ENCODE data around the gene TOMM70. TPM values are rescaled to one million over a fixed set of nuclear protein-coding genes. Genes with fewer than 3 reads are reported as not detected.
"Not testable (repeated sequence)": the region's sequence is repeated elsewhere in the genome, so short reads cannot be mapped to it uniquely, and the experiment has no call there.

TOMM70 gene
- total RNA-seq, 1 donor from 2014 or later, result 54.4 TPM

GRCh38 chr3:100348727-100349126 is 52.2 kb downstream of the TOMM70 start:
- intact Hi-C loops (cut with micrococcal nuclease), result no loop called here
- peaks cover 5% of the 10 kb centered on the region for H3K4me1 Mint-ChIP-seq (ENCODE audit: low read depth)
- no peak overlapping the region for H3K4me3 Mint-ChIP-seq (ENCODE audit: low read depth)
- H3K27me3 Mint-ChIP-seq (ENCODE audit: low read depth), result no peaks in the 10 kb centered on the region
- H3K36me3 Mint-ChIP-seq (ENCODE audit: low read depth), result peaks cover 81% of the 10 kb centered on the region
- no peak for DNase-seq (ENCODE audit: low spot score)
- H3K27ac Mint-ChIP-seq, result no peak overlapping the region
- no peaks in the 10 kb centered on the region for H3K9me3 Mint-ChIP-seq

DNA sequence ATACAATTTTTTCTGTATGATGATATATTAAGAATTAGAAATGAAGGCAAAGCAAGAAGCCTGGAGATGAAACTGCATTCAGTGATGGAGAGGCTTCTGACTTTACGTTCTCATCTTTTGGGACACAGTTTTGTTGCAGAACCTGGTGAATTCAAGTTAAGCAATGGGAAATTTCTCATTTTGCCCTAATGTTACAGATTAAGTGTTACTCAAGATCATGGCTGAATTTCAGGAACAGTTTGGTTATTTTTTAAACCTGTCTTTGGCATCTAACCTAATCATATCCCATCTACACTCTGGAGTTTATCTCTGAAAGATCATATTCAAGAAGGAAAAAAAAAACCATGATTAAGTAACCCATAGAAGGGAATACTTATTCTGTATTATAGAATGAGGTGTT is 60.4 kb downstream of the TOMM70 start:
- Mint-ChIP-seq H3K4me3 (ENCODE audit: low read depth) (no peak overlapping the region), H3K27ac (no peak overlapping the region), H3K9me3 (peaks cover 4% of the 10 kb centered on the region), H3K4me1 (ENCODE audit: low read depth) (peaks cover 21% of the 10 kb centered on the region), H3K27me3 (ENCODE audit: low read depth) (no peaks in the 10 kb centered on the region), H3K36me3 (ENCODE audit: low read depth) (peaks cover 53% of the 10 kb centered on the region)
- intact Hi-C loops (cut with micrococcal nuclease), result no loop called here
- no peak for DNase-seq (ENCODE audit: low spot score)

DNA sequence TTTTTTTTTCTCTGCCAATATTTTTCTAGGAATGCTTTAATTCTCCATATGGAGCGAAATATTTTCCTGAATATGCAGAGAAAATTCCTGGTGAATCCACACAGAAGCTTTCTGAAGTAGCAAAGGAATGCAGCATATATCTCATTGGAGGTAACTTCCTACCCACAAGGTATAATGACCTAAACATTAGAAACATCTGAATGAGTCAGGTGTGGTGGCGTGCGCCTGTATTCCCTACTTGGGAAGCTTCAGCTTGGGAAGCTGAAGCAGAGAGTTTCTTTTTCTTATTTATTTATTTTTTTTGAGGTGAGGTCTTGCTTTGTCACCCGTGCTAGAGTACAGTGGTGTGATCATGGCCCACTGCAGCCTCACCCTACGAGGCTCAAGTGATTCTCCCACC is 61.1 kb downstream of the TOMM70 start:
- no peak for DNase-seq (ENCODE audit: low spot score)
- Mint-ChIP-seq H3K36me3 (ENCODE audit: low read depth) (peaks cover 54% of the 10 kb centered on the region), H3K27me3 (ENCODE audit: low read depth) (no peaks in the 10 kb centered on the region), H3K9me3 (peaks cover 4% of the 10 kb centered on the region), H3K4me3 (ENCODE audit: low read depth) (no peak overlapping the region), H3K4me1 (ENCODE audit: low read depth) (peaks cover 27% of the 10 kb centered on the region), H3K27ac (no peak overlapping the region)
- intact Hi-C loops (cut with micrococcal nuclease), result loop anchor here (10.0 kb wide), 1 partner anchor 375 kb away; no protein-coding TSS in a partner anchor

- Mint-ChIP-seq H3K36me3 (ENCODE audit: low read depth) (peaks cover 46% of the 10 kb centered on the region), H3K4me3 (ENCODE audit: low read depth) (no peak overlapping the region), H3K27me3 (ENCODE audit: low read depth) (no peaks in the 10 kb centered on the region), H3K27ac (no peak overlapping the region), H3K4me1 (ENCODE audit: low read depth) (peaks cover 29% of the 10 kb centered on the region), H3K9me3 (peaks cover 4% of the 10 kb centered on the region)
- DNase-seq (ENCODE audit: low spot score), result no peak
- intact Hi-C loops (cut with micrococcal nuclease), result loop anchor here (10.0 kb wide), 1 partner anchor 376 kb away; no protein-coding TSS in a partner anchor
Observed at GRCh38 chr3:100338911-100339310, 62.0 kb downstream of the TOMM70 start.

DNA sequence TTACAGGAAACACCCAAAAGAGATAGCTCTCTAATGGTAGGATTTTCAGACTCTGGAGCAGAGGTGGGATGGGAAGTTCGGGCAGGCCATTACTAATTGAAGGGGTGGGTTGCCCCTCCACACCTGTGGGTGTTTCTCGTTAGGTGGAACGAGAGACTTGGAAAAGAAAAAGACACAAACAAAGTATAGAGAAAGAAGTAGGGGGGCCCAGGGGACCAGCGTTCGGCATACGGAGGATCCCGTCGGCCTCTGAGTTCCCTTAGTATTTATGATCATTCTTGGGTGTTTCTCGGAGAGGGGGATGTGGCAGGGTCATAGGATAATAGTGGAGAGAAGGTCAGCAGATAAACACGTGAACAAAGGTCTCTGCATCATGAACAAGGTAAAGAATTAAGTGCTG is 64.7 kb downstream of the TOMM70 start:
- H3K27me3 Mint-ChIP-seq (ENCODE audit: low read depth); H3K9me3 Mint-ChIP-seq; H3K4me3 Mint-ChIP-seq (ENCODE audit: low read depth); H3K27ac Mint-ChIP-seq; DNase-seq (ENCODE audit: low spot score): not testable (repeated sequence)
- Mint-ChIP-seq H3K36me3 (ENCODE audit: low read depth) (peaks cover 22% of the 10 kb centered on the region), H3K4me1 (ENCODE audit: low read depth) (peaks cover 18% of the 10 kb centered on the region)
- intact Hi-C loops (cut with micrococcal nuclease), result loop anchor here (10.0 kb wide), 1 partner anchor 379 kb away; no protein-coding TSS in a partner anchor

DNA sequence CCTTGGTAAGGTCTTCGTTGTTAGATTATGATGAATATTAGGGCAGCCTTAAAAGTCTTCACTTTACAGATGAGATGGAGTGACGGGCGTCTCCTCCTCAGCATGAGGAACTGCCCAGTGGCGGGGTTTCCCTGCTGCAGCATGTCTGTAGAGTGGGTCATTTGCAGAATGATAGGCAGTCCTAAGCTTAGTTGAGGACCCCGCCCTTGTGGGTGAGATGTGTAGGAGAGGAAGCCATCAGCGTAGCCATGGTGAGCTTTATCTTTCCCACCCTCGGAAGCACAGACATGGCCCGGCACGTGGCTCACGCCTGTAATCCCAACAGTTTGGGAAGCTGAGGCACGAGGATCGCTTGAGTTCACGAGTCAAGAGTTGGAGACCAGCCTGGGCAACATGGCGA is 65.5 kb downstream of the TOMM70 start:
- peak overlapping the region; percentile 99 for H3K4me3 Mint-ChIP-seq (ENCODE audit: low read depth)
- no peaks in the 10 kb centered on the region for H3K27me3 Mint-ChIP-seq (ENCODE audit: low read depth)
- no peaks in the 10 kb centered on the region for H3K9me3 Mint-ChIP-seq
- H3K4me1 Mint-ChIP-seq (ENCODE audit: low read depth), result peaks cover 18% of the 10 kb centered on the region
- intact Hi-C loops (cut with micrococcal nuclease), result loop anchor here (2.0 to 10.0 kb wide), 2 partner anchors 19 to 379 kb away; no protein-coding TSS in a partner anchor
- DNase-seq (ENCODE audit: low spot score), result no peak
- peaks cover 16% of the 10 kb centered on the region for H3K36me3 Mint-ChIP-seq (ENCODE audit: low read depth)
- peak overlapping the region; percentile 99 for H3K27ac Mint-ChIP-seq

DNA sequence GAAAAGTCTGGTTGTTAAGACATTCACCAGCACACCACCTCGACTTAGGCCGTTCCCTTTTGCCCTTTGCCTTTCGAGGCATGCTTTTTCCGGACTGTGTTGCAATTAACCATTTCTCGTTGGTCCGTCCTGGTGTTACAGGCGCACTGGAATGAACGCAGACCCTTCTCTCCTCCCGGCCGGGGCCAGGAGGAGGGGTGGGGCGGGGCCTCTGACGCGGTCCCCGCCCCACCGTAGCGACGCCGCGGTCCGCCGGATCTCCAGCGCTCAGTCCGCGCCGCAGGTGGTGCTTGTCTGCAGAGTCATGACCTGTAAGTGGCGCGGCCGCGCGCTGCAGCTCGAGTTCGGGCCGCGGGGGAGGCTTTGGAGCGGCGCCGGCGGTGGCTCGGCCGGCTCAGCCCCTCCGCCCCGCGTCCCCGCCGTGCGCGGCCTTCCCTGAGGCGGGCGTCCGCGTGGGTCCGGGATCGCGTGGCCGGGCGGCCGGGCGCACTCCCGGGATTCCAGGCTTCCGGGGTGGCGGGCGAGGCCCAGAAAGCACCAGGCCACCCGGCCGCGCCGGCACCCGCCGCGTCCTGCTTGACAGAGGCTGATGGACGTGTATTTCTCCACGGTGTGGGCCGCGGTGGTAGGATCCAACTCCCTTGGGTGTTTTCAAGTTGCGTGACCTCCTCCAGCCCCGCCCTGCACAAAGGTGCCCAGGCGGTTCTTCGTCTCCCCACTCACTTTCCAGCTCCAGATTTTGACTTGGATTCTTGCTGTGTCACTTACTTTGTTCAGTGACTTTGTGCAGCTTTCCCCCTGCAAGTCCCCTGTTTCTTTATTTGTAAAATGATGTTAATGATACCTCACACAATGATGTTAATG is 66.2 kb downstream of the TOMM70 start, which contains the start of gene NIT2:
NIT2 (plus strand) TSS at position 270 of the 864 bp plus-strand sequence; CDS start at position 305, 35 bp downstream.
- intact Hi-C loops (cut with micrococcal nuclease), result loop anchor here (1.0 to 10.0 kb wide), 4 partner anchors 18 to 380 kb away; partner anchors contain the start of genes LNP1, TBC1D23 and TOMM70
- Mint-ChIP-seq H3K4me3 (ENCODE audit: low read depth) (peak within 1 kb of the TSS; percentile 99), H3K4me1 (ENCODE audit: low read depth) (peaks cover 18% of the 10 kb centered on the region), H3K27ac (peak within 1 kb of the TSS; percentile 99), H3K9me3 (no peaks in the 10 kb centered on the region), H3K36me3 (ENCODE audit: low read depth) (peaks cover 15% of the 10 kb centered on the region), H3K27me3 (ENCODE audit: low read depth) (no peaks in the 10 kb centered on the region)
- DNase-seq (ENCODE audit: low spot score), result peak; percentile 74

DNA sequence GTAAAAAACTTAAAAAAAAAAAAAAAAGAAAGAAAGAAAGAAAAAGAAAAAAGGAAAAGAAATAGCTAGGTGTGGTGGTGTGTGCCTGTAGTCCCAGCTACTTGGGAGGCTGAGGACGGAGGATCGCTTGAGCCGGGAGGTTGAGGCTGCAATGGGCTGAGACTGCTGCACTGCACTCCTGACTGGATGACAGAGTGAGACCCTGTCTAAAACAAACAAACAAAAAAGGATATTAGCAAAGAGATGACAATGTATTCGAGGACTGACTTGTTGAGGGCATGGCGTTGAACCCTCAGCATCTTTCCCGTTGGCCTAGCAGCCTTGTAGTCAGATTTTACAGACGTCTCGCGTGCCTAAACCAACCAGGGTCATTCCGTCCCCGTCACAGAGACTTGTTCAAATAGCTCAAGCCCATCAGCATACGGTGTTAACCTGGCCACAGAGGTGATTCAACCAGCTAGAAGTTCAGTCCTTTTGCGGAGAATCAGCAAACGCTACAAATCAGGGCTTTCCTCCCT is 66.9 kb downstream of the TOMM70 start:
- peaks cover 18% of the 10 kb centered on the region for H3K4me1 Mint-ChIP-seq (ENCODE audit: low read depth)
- DNase-seq (ENCODE audit: low spot score), result no peak
- H3K4me3 Mint-ChIP-seq (ENCODE audit: low read depth), result peak overlapping the region; percentile 78
- intact Hi-C loops (cut with micrococcal nuclease), result loop anchor here (1.0 to 10.0 kb wide), 4 partner anchors 17 to 381 kb away; partner anchors contain the start of genes LNP1, TBC1D23 and TOMM70
- H3K27ac Mint-ChIP-seq, result peak overlapping the region; percentile 42
- H3K9me3 Mint-ChIP-seq, result no peaks in the 10 kb centered on the region
- H3K27me3 Mint-ChIP-seq (ENCODE audit: low read depth), result no peaks in the 10 kb centered on the region
- H3K36me3 Mint-ChIP-seq (ENCODE audit: low read depth), result peaks cover 8% of the 10 kb centered on the region

DNA sequence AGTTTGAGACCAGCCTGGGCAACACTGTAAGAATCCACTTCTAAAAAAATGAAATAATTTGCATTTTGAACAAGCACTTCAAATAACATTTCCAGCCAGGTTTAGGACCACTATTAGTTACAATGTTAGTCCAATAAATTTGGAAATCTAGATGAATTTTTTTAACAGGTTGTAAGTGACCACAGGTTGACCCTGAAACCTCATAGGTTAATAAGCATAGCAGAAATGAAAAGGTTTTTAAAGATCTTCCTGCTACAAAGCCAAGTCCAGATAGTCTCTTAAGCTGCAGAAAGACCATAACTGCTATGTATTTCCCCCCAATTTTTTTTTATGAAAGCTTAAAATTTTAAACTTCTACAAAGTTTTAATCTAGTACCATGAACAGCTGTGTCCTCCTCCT is 67.8 kb downstream of the TOMM70 start:
- no peak overlapping the region for H3K4me3 Mint-ChIP-seq (ENCODE audit: low read depth)
- DNase-seq (ENCODE audit: low spot score), result no peak
- H3K9me3 Mint-ChIP-seq, result no peaks in the 10 kb centered on the region
- H3K27me3 Mint-ChIP-seq (ENCODE audit: low read depth), result no peaks in the 10 kb centered on the region
- intact Hi-C loops (cut with micrococcal nuclease), result loop anchor here (5.0 to 10.0 kb wide), 2 partner anchors 71 to 382 kb away; partner anchors contain the start of gene TBC1D23
- H3K36me3 Mint-ChIP-seq (ENCODE audit: low read depth), result peaks cover 5% of the 10 kb centered on the region
- no peak overlapping the region for H3K27ac Mint-ChIP-seq
- H3K4me1 Mint-ChIP-seq (ENCODE audit: low read depth), result peaks cover 18% of the 10 kb centered on the region

DNA sequence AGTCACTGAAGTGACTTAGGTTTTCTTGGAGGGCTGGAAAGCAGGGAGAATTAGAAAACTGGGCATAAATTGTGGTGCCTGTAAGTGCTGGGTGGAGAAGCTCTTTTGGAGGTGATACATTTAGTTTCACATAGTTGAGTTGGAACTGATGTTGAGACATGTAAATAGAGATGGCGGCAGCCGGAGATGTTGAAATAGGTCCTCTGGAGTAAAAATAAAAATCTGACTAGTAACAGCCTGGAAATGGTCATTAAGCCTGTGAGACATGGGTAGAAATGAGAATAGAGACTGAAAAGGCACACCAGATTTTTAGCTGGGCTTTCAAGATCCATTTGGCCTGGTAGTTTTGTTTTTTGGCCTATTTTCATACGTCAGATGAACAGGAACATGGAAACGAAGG is 69.2 kb downstream of the TOMM70 start:
- peaks cover 18% of the 10 kb centered on the region for H3K4me1 Mint-ChIP-seq (ENCODE audit: low read depth)
- DNase-seq (ENCODE audit: low spot score), result no peak
- H3K27ac Mint-ChIP-seq, result no peak overlapping the region
- H3K4me3 Mint-ChIP-seq (ENCODE audit: low read depth), result no peak overlapping the region
- H3K27me3 Mint-ChIP-seq (ENCODE audit: low read depth), result no peaks in the 10 kb centered on the region
- intact Hi-C loops (cut with micrococcal nuclease), result loop anchor here (5.0 to 10.0 kb wide), 2 partner anchors 69 to 383 kb away; partner anchors contain the start of gene TBC1D23
- H3K36me3 Mint-ChIP-seq (ENCODE audit: low read depth), result peaks cover 15% of the 10 kb centered on the region
- H3K9me3 Mint-ChIP-seq, result no peaks in the 10 kb centered on the region

GRCh38 chr3:100330651-100331050 is 70.2 kb downstream of the TOMM70 start:
- Mint-ChIP-seq H3K27ac (no peak overlapping the region), H3K27me3 (ENCODE audit: low read depth) (no peaks in the 10 kb centered on the region), H3K9me3 (no peaks in the 10 kb centered on the region), H3K36me3 (ENCODE audit: low read depth) (peaks cover 19% of the 10 kb centered on the region), H3K4me1 (ENCODE audit: low read depth) (peaks cover 12% of the 10 kb centered on the region), H3K4me3 (ENCODE audit: low read depth) (no peak overlapping the region)
- intact Hi-C loops (cut with micrococcal nuclease), result loop anchor here (5.0 to 10.0 kb wide), 2 partner anchors 68 to 384 kb away; partner anchors contain the start of gene TBC1D23
- DNase-seq (ENCODE audit: low spot score), result no peak

GRCh38 chr3:100329800-100330489 is 70.9 kb downstream of the TOMM70 start:
- H3K4me1 Mint-ChIP-seq (ENCODE audit: low read depth), result peaks cover 5% of the 10 kb centered on the region
- H3K4me3 Mint-ChIP-seq (ENCODE audit: low read depth), result no peak overlapping the region
- peaks cover 14% of the 10 kb centered on the region for H3K36me3 Mint-ChIP-seq (ENCODE audit: low read depth)
- no peaks in the 10 kb centered on the region for H3K27me3 Mint-ChIP-seq (ENCODE audit: low read depth)
- no peaks in the 10 kb centered on the region for H3K9me3 Mint-ChIP-seq
- no peak for DNase-seq (ENCODE audit: low spot score)
- intact Hi-C loops (cut with micrococcal nuclease), result loop anchor here (5.0 to 10.0 kb wide), 2 partner anchors 68 to 385 kb away; partner anchors contain the start of gene TBC1D23
- no peak overlapping the region for H3K27ac Mint-ChIP-seq

Data from activated T-helper 2 cell treated with anti-CD3 and anti-CD28 coated beads, Interferon-gamma antibody, Interleukin-2, Interleukin-4, amounts not matched to agents 10 μg/mL and 5 μg/mL and 100 μg/mL, durations not matched to agents 14 hours and 24 hours and 36 hours (primary cell).